Stimulated activated CD4-positive, alpha-beta T cell treated with anti-CD3 and anti-CD28 coated beads, Interleukin-1b, Interleukin-23, amount 100 ng/mL, for 24 hours (primary cell): ENCODE results near the gene VDR.

ENCODE experiments used
- DNase-seq, 4 experiments: peaks; one replicate each; pipeline ENCODE4 v3.0.0-alpha.2; 2020; ENCODE audit warnings: low read depth in 4 of 4, low spot score in 1 of 4

VDR gene

GRCh38 chr12:47931187-47931586, 26.4 kb upstream of the VDR start:
- no peak for DNase-seq

- DNase-seq, result no peak
Observed at GRCh38 chr12:47930634-47931033, 25.8 kb upstream of the VDR start.

- no peak for DNase-seq
Observed at GRCh38 chr12:47927346-47927745, 22.6 kb upstream of the VDR start.

GRCh38 chr12:47921907-47922306, 17.1 kb upstream of the VDR start:
- DNase-seq, result no peak

GRCh38 chr12:47920913-47921312, 16.1 kb upstream of the VDR start:
- DNase-seq, result no peak

GRCh38 chr12:47913081-47913480, 8.3 kb upstream of the VDR start:
- no peak for DNase-seq

- DNase-seq, result no peak
Observed at GRCh38 chr12:47912556-47912955, 7.8 kb upstream of the VDR start.

GRCh38 chr12:47910981-47911380, 6.2 kb upstream of the VDR start:
- no peak for DNase-seq

GRCh38 chr12:47910486-47910885, 5.7 kb upstream of the VDR start:
- DNase-seq, result no peak

GRCh38 chr12:47909839-47910465, 5.2 kb upstream of the VDR start:
- DNase-seq, result no peak

- no peak for DNase-seq
Observed at GRCh38 chr12:47908738-47909137, 3.9 kb upstream of the VDR start.

GRCh38 chr12:47907851-47908454, 3.2 kb upstream of the VDR start:
- DNase-seq, result no peak

GRCh38 chr12:47903927-47904712, 674 bp downstream of the VDR start:
- peak in 2 of 4 experiments; percentile 59 to 66 for DNase-seq

- DNase-seq, result no peak
Observed at GRCh38 chr12:47903151-47903611, 1.6 kb downstream of the VDR start.

- no peak for DNase-seq
Observed at GRCh38 chr12:47902131-47902639, 2.6 kb downstream of the VDR start.

- DNase-seq, result no peak
Observed at GRCh38 chr12:47901718-47902093, 3.1 kb downstream of the VDR start.

- DNase-seq, result no peak
Observed at GRCh38 chr12:47901063-47901717, 3.6 kb downstream of the VDR start.

- DNase-seq, result no peak
Observed at GRCh38 chr12:47900131-47901062, 4.4 kb downstream of the VDR start.

- no peak for DNase-seq
Observed at GRCh38 chr12:47899466-47899865, 5.3 kb downstream of the VDR start.

- DNase-seq, result no peak
Observed at GRCh38 chr12:47896633-47897032, 8.2 kb downstream of the VDR start.

- DNase-seq, result no peak
Observed at GRCh38 chr12:47896022-47896421, 8.8 kb downstream of the VDR start.
